Colon (tissue), 2 donors: Measurements from ENCODE around the gene ARHGAP36.

Source experiments
- FAIRE-seq: peaks from 2 replicates; lab custom pipeline; 2012; peaks lifted over from hg19 to GRCh38; lab: Jason Lieb, UNC
- donor health status: control.
- donor health status: control.

ARHGAP36 gene

DNA sequence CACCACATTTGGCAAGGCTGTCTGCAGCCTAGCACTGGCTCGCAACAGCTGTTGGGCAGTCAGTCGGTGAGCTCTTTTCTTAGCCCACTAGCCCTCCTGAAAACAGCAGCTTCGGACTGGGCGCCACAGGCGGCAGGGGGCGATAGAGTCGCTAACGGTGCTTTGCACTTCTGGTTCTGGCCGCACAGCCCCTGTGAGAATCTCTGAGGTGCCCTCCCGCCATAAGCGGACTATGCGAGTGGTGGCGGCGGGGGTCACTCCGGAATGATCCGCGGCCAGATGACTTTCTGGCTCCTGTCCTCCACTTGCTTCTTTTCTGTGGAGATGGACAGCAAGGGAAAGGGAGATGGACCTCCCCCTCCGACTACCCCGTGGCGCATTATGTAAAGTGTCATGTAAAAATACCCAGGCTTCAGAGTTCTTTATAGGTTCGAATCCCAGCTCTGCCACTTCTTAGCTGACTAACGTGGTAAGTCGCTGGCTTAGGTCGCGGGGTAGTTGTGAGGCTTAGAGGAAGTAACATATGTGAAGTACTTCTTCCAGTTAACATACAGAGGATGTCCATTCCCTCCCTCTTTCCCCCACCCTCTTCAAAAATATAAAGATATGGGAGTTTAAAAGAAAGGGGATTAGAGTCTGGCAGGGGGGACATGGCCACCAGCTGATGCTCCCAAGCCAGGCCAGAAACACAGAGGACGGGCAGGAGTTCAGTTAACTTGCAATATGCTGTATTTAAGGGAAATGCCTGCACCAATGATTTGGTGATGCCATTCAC, 11.0 kb downstream of the ARHGAP36 start:
- FAIRE-seq: no peak

DNA sequence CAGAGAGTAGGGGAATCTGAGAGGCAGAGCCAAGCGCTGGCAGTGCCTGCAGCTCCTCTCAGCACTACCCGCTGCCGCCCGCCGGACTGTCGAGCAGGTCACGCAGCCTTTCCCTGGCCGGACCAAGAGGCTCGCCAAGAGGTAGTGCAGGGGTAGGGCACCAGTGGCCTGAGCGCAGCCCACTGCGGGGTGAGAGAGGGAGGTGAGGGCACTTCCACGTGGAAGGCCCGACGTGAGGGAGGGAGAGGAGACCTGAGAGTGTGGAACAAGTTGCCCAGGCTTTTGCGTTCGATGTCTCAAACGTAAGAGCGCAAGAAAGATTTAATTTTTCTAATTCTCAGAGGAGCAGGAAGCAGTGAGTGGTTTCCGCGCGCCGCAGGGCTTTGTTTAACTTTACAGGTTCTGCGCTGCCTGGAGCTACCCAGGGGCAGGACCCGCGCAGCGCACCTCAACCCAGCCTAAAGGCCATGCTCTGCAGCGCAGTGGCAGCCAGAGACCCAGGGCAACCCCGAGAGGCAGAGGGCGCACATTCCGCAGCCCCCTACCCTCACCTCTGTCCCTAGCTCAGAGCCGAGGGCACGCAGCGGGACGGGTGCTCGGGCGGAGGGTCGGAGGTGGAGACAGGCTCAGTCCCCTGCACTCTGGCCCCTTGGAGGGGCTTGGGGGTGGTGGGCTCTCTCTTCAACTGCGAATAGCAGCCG, 14.9 kb downstream of the ARHGAP36 start:
- no peak for FAIRE-seq

DNA sequence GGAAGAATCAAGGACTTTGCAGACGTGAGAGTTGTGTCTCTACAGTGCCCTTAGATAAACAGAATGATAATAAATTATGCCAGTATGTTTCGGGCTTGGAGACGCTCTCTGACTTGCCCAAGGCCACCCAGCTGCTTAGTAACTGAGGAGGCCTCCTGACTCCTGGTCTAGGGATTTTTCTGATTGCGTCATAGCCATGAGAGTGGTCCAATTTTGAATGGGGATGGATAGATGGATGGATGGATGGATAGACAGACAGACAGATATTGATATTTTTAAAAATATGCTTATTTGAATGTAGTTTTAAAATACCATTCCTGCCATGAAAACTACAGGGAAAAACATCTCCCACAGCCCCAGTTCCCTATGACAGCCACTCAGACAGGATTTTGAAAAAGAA, 15.5 kb downstream of the ARHGAP36 start:
- no peak for FAIRE-seq

DNA sequence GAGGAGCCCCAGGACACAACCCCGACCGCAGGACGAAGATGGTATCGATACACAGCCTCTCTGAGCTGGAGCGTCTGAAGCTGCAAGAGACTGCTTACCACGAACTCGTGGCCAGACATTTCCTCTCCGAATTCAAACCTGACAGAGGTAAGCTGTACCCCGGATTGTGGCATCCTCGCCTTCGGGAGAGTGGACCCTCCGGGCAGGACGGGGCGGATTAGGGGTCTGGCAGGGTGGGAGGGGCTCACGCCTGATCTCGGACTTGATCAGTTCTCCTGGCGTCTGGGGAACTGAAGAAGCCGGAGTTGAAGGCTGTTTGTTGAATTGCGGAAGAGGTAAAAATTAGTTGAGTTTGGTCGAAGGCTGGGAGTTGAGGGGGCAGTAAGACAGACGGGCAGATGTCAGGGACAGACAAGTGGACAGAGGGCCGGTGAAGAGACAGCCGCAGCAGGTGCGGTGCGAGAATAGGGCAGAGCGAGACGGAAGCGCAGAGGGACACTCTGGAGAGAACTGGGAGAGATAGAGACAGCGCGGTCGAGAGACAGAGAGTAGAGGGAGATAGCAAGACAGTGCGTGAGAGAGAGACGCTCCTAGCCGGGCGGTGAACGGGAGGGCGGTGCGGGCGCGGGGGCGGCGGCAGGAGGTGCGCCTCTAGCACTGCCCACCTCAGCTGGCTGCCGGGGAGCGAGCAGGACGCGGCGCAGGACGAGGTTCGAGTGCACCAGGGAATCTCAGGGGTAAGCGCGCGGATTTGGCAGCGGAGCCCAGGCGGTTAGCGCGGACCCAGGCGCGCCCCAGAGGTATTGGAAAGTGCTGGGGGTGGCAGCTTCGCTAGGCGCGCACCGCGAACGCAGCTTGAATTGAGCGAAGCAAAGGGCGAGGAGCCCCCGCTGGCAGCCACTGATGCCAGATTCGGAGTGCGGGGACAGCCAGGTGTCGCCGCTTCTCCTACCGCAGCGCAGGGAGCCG, 23.9 kb downstream of the ARHGAP36 start:
- FAIRE-seq: no peak

GRCh38 chrX:131083510-131084142, 25.5 kb downstream of the ARHGAP36 start:
- FAIRE-seq: no peak

DNA sequence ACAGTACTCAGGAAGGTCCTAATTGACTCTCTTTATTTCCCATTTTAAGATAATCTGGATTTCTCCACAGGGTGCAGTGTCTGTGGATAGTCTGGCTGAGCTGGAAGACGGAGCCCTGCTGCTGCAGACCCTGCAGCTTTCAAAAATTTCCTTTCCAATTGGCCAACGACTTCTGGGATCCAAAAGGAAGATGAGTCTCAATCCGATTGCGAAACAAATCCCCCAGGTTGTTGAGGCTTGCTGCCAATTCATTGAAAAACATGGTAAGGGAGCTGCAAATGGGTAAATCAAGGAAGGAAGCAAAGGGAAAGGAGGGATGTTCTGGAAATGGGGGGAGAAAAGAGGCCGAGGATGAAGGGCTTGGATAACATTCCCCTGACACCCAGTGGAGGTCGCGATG, 26.0 kb downstream of the ARHGAP36 start:
- no peak for FAIRE-seq

DNA sequence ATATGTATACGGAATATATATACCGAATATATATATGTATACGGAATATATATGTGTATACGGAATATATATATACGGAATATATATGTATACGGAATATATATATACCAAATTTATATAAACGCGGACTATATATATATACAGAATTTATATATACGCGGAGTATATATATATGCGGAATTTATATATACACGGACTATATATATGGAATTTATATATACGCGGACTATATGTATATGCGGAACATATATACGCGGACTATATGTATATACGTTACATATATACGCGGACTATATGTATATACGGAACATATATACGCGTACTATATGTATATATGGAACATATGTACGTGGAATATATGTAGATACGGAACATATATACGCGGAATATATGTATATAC, 78.6 kb downstream of the ARHGAP36 start:
- peak; percentile 97 for FAIRE-seq

DNA sequence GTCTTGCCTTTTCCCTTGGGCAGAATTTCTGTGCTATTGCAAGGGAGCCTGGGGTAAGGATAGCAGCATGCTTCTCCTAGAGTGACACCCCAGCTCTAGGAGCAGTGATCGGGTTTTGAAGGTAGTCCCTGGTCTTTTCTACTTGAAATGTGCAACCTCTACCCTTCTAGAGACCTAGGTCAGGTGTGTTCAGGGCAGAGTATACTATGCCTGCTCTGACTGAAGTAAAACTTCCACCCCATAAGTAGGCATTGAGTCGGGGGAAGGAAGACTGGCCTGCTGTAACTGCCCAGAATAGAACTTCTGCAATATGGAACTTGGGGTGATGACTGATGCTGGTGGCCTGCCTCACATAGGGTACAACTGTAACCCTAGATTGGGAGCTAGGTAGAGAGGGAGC, 80.9 kb downstream of the ARHGAP36 start:
- FAIRE-seq: no peak
